Fibroblast of skin of right biceps (primary cell): ENCODE results near the gene MTA2.
"Not testable (repeated sequence)": the region's sequence is repeated elsewhere in the genome, so short reads cannot be mapped to it uniquely, and the experiment has no call there.

Source experiments
- DNase-seq: peaks from one replicate; pipeline ENCODE4 v3.0.0-alpha.2; 2013

MTA2 gene

DNA sequence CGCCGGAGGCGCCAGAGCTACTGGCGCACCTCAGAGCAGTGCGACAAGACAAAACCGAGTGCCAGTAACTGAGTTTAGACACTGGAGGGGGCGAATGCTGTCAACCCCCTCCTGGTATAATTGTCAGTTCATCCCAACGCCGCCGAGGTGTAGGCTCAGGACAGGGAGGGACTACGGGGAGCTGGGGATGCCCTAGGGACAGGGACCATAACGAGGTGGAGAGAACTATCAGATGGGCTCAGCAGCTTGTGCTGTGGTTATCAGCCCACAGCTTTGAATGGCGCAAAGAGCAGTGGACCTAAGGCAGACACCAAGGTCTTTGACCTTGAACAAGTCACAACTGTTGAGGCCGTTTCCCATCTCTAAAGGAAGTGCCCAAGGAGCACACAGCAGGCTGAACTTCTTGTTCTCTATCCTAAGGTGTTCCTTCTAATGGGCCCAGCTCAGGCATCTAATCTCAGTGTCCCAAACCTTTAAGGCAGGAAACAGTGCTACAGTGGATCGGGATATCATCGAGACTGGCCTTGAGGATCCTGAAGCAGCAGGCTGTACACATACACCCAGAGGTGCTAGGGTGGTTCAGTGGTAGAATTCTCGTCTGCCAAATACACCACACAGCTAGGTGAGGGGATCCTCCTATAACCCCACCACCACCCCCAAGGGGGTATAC, 9.4 kb downstream of the MTA2 start:
- no peak for DNase-seq

DNA sequence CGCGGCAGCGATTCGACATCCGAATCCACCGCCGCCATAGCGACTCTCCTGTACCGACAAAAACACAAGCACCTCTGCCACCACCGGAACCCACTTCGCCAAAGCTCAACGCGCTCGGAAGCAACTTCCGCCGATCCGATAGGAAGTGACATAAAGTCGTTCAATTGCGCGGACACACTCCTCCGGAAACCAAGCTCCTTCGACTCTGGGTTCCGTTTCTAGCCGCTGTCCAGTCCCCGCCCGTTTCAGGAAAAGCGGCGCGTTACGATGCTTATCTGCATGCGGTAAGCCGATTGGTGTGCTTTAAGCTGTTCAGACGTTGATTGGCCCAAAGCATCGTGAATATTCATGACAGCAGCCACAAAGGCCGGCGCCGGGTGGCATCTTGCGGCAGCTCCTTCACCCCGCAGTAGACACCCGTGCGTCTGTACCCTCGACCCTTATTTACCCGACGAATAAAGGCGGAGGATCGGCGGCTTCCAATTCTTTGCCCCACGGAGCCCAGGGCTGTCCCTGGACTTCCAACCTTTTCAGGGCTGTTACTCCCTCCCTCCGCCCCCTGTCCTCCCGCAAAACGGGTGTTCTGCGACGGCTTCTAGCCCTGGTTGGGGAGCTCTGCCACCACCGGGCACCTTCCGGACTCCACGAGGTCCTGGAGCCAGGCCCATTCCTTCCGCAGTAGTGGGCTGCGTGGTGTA, 10.1 kb downstream of the MTA2 start, which contains the start of gene TUT1:
Gene TUT1 (minus strand): TSS at position 76 of the 698 bp plus-strand sequence. CDS start 38 bp downstream, at position 38.
- peak; percentile 99 for DNase-seq

DNA sequence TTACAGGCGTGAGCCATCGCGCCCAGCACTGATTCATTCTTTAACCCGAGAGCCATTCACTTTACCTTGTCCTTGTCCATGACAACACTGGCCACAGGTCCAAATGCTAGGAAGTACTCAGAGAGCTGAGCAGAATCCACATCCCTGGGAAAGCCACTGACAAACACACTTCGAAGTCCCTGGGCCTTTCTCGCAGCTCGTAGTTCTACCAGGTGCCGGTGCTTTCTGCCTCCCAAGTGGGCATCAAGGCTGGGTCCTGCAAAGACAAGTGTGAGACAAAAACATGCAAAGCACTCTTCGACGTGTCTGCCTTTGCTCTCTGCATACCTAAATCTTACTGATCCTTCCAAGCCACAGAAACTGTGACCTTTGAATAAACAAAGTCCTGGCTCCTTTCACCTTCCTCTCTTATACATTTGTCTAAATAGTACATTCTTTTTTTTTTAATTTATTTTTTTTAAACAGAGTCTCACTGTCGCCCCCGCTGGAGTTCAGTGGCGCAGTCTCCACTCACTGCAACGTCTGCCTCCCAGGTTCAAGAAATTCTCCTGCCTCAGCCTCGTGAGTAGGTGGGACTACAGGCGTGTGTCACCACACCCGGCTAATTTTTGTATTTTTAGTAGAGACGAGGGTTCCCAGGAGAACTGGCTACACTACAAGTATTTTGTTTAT, 12.6 kb downstream of the MTA2 start:
- peak; percentile 31 for DNase-seq

DNA sequence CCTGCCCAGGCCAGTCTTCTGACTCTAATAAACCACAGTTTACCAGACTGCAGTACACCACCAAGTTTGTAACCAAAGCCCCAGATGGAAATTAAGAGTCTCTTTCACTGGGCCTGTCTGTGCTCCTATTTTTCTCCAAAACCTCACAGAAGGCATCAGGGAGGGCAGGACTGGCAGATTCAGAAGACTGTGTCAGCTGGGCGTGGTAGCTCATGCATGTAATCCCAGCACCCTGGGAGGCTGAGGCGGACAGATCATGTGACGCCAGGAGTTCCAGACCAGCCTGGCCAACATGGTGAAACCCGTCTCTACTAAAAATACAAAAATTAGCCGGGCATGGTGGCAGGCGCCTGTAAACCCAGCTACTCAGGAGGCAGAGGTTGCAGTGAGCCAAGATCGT, 16.3 kb downstream of the MTA2 start:
- not testable (repeated sequence) for DNase-seq

DNA sequence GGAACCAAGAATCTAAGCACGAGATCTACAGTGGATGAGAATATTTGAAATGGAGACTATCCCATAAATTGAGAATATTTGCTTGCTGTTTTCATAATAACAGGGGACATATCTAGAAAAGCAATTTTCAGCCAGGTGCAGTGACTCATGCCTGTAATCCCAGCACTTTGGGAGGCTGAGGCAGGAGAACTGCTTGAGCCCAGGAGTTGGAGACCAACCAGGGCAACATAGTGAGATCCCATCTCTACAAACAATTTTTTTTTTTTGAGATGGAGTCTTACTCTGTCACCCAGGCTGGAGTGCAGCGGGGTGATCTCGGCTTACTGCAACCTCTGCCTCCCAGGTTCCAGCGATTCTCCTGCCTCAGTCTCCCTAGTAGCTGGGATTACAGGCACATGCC, 19.9 kb downstream of the MTA2 start:
- not testable (repeated sequence) for DNase-seq

DNA sequence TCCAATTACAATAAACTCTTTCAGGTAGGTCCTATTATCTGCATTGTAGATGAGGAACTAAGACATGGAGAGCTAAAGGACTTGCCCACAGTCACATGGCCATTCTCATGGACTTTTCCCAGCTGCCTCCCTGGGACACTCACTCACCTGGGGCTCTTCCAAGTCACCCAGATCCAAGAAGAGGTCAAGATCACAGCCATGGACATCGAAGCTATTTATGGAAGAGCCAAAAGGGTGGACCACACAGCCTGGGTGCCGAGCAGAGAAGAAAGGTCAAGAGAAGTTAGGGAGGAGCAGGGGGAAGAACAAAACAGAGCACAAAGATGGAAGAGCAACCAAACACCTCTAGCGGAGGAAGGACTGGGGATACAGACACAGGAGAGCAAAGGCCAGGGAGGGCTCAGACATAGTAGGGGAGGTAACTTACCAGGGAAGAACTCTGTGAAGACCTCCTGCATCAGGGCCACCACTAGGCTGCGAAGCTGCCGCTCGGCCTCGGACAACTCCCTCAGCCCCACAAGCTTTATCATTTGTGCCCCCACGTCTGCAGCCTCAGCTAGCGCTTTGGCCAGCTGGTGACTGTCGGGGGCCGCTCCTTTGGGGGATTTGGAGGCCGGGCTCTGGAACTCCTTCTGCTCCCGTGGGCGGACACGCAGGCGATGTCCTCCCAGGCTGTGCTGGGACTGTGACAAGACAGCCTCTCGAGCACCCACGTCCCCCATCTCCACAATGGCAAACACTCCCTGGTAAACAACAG, 20.5 kb downstream of the MTA2 start:
- no peak for DNase-seq

DNA sequence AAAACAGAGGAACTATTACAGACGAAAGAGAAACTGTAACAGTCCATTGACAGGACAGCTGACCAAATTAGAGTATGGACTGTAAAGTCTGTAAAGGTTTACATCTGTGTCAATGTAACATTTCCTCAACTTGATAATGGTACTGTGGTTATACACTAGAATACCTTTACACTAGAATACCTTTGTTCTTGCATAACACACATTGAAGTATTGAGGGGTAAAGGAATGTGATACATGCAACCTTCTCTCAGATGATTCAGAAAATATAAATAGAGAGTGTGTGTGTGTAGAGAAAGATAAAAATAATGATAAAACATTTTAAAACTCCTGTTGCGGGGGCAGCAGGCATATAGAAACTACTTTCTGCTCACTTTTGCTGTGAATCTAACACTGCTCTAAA, 22.4 kb downstream of the MTA2 start:
- no peak for DNase-seq

DNA sequence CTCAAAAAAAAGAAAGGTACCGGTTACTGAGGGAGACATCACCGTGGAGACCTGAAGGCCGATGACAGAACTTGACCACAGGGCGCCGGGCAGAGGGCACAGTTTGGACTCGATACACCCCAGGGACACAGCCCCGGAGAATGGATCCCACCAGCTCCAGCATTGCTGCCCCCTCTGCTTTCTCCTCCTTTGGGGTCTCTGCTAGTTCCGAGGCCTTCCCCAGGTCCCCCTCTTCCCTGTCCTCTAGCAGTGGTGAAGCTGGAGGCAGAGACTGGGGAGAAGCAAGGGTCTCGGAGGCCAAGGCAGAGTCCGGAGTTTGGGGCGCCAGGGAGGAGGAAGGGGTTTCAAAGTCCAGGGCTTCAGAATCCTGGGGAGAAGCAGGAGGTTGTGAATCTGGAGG, 23.1 kb downstream of the MTA2 start:
- no peak for DNase-seq

DNA sequence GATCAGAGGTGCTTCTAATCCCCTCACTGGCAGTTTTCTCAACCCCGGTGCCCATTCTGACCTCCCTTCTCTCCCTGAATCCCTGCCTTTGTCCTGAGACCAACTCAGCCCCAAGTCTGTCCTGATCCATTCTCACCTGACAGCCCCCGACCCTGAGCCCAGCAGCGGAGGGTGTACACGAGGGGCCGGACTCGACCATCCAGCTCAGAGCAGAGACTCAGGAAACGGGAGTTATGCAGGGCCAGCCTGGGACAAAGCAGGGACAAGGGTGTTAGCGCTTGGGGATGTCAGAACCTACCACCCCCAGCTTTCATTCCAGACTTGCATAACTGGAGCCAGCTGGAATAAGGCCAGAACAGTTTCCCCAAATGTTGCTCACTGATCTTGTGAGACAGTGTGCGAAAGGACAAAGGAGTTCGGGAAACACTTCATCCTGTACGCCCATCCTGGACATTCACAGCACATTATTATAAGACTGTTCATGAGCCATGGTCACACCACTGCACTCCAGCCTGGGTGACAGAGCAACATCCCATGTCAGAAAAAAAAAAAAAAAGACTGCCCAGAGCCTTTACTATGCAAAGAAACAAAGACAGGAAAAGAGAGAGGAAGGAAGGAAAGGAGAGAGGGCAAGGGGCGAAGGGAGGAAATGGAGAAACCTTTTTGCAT, 24.5 kb downstream of the MTA2 start:
- no peak for DNase-seq

DNA sequence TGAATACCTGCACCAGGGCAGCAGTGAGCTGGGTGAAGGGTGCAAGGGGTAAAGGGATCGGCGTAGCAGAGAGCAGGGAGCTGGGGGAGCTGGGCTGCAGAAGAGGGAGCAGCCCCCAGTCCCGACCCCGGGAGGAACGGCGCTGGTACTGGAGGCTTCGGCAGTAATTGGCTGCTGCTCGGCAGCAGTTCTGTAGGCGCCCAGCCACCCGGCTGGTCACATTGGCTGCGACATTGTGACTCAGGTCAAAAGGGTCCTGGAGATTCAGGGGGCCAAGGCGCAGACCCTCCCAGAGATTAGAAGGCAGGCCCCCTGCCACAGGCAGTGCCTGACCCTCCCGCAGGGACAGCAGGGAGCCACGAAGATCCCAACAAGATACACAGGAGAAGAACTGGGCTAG, 25.8 kb downstream of the MTA2 start:
- DNase-seq = no peak

DNA sequence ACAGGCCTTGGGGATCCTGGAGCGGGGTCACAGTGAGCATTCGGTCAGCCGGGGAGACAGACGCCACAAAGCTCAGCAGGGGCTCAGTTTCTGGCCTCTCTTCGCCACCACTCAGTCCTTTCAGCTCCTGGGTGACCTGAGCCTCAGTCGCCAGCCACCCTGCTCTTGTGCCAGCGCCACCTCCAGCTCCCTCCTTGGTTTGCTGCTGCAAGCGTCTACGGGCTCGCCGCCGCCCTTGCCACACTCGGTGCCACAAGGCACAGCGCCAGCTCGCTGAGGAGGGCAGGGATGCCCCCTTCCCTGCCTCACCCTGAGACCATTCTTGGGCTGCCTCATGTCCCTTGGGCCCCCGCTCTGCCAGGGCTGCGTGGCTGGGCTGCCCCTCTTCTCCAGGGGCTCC, 26.5 kb downstream of the MTA2 start:
- no peak for DNase-seq

DNA sequence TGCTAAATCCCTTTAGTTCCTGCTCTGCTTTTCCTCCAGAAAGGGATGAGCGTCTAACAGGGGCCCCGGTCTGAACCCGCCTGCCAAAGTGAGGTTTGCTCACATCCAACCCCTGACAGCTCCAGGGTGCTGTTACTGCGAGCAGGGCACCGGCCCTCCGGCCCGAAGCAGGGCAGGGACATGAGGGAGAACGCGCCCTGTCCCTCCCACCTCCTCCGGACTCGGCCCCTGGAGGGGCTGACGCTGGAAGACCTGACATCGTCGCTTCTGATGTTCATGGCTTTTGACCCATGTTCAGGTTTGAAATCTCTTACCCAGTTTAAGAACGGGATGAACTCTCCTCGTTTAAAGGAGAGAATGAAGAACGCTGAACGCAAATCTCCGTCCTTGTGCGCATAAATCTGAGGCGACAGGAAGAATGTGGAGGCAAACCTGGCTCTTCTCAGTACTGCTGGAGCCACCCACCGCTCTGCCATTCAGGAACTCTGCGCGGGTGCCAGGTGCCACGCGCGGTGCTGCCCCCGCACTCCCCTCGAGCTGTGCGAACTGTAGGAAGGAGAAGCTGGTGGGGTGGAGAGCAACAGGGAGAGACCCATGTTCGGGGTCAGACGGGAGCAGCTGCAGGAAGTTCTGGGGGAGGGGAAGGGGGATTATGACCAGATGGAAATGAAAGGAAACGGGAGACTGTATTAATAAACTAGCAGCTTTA, 27.1 kb downstream of the MTA2 start:
- peak; percentile 38 for DNase-seq

DNA sequence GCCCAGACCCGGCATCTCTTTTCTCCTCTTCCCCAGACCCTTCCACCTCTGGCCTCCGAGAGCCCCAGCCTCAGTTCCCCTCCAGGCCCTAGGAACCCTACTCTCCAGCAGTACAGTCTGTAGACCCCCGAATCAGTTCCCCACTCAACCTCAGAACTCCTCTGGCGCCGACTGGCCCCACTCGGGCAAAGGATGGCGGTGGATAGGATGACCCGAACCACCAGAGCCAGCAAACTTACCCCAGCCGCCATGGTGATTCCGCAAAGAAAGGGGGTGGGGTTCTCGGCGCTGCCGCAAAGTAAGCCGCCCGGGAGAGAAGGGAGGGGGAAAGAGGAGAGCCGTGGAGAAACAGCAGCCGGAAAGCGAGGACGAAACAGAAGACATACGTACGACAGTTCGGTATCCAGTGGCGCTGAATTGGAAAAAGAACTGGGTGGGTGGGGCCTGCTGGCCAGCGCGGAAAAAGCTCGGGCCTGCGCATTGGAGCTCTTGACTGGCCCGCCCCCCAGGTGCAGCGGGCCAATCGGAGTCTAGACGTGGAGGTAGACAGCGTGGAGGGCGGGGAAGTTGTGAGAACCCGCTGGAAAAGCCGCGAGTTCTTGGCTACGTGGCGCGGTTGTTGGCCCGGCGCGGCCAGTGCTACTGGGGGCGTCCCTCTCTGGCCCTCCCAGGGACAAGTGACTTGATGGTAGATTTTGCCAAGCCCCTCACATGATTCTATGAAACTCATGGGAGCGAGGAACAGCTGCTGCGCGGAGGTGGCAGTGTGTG, 27.9 kb downstream of the MTA2 start, which contains the start of gene EEF1G:
Gene EEF1G (minus strand): TSS at position 300 of the 771 bp plus-strand sequence. CDS start 49 bp downstream, at position 251.
- DNase-seq = peak; percentile 100

DNA sequence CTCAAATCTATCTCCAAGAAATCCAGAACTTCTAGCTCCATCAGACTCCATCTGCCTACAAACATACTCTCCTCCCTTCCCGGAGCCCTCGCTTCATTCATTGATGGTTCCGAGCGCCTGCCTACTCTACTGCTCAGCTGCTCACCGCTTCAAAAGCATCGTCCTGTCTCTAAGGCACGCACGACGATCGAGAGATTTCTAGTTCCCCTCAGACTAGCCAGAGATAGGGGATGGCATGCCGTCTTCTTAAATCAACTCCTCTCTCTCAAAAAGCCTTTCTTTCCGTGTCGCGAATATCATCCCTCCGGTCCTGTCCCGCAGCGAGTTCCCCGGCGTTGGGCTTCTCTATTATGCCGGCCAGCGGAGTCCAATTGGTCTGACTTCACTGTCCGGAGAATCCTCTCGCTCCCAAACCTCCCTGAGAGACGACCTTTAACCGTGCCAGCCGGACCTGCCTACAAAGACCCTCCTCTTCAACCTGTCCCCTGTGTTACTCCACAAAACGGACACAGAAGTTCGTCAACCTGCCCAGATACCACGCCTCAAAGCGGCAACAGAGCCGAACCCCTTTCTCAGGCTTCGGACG, 28.6 kb downstream of the MTA2 start:
- peak; percentile 12 for DNase-seq

DNA sequence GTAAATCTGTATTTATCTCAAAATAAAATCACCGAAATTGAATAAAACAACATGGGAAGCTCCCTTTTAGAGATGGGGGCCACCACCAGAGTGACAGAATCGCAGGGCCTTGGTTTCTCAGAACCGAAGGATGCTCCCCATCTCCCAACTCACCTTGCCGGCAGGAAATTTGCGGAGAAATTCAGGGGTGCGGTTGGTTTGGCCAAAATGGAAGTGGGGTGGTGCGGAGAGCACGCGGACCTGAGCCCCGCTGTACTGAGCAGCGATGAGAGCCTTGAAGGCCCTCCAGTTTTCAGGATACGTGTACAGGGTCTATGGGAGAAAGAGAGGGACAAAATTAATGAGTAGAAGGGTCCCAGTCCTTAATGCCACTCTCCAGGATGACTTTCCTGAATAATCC, 29.2 kb downstream of the MTA2 start:
- no peak for DNase-seq

DNA sequence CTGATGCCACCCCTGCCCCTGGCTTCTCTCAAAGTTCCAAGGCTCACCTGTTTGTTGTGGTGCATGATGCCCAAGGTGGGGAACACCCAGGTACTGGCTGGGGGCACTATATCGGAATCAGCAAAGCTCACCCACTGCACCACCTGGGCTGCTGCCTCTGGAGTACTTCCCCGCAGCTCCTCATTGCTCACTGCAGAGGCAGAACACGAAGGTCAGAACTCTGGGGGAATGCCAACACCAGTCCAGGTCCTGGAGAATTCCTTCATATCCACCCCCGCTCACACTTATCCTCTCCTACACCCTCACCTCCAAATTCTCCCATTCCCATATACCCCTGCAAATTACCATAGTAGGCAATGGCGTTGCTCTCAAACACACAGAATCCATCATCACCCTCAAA, 30.2 kb downstream of the MTA2 start:
- DNase-seq = not testable (repeated sequence)

DNA sequence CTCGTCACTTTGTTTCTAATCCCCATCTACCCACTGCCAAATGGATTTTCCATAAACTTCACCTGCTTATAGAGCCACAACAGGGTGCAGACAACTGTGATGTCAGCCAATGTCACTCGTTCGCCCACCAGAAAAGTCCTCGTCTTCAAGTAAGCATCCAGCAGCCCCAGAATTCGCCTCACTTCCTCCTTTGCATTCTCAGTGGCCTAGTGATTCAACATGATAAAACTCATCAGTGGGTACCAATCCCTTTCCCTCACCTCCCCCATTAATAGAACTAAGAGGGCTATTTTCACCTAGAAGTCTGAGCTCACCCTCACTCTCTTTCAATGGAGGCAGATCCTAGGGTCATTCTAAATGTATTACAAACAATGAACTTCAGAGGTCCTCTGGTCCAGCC, 30.8 kb downstream of the MTA2 start:
- DNase-seq = not testable (repeated sequence)

DNA sequence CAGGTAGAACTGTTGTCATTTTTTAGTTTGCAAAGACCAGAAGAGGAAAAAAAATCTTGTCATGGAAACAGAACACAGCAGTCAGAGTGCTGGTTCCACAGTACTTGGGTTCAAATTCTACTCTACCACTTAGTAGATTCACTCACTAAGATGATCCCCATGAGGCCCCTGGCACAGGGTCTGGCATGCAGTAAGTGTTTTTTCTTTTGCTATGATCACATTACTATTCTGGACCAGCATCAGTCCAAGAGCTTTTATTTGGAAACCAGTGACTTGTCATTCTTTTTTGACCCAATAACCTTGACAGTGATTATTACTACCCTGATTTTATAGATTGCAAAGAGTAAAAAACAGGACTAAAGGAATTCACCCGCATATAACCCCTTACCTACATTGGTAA, 32.1 kb downstream of the MTA2 start:
- no peak for DNase-seq

DNA sequence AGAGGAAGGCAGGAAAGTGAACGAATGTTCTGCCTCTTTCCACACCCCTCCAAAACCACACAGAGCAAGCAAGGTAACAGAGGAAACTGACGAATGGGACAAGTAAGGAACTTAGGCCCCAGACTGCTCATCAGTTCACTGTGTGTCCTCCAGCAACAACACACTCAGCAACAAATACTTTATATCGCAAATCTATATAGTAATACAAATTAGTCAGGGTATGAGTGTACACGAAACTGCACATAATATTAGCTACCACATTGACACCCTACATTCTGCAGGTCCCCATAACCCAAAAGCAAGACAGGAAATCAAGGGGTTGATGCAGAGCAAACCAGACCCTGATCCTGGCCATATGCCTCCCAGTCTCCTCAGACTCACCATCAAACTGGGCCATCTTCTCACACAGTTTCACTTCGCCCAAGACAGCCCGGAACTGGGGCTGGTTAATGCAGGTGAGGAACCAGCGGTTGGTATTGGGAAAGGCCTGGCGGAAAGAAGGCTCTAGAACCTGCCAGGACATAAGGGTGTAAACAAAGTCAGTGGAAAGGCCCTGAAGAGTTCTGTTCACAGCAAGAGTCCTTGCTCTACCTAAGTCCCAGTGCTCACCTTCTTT, 34.5 kb downstream of the MTA2 start:
- DNase-seq = no peak

DNA sequence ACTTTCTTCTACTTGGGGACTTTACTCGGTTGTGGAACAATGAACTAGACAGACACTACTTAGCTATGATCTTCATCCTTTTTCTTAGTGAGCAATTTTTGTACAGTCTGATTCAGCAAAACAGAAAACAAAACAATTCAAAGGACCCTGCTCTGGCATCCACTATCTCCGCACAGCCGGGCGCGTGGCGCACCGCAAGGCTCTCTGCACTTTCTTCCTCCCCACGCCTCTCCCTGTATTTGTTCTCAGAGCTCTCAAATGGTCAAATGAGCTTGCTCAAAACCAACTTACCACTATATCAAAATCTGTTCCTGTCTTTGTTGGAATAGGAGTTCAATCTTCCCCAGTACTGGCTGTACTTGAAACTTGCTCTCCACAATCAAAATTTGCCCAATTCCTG, 35.4 kb downstream of the MTA2 start:
- no peak for DNase-seq
